ENCODE measurements around the gene APOF. TPM values are rescaled to one million over a fixed set of nuclear protein-coding genes. Genes with fewer than 3 reads are reported as not detected.

Gene APOF
- total RNA-seq, 4 donors from 2014 or later = not detected

GRCh38 chr12:56374726-56375597 is 12.3 kb upstream of the APOF start:
- no peak overlapping the region for H3K27ac ChIP-seq
- H3K36me3 ChIP-seq = no peaks in the 10 kb centered on the region
- H3K27me3 ChIP-seq = no peaks in the 10 kb centered on the region
- H3K4me3 ChIP-seq = no peak overlapping the region
- DNase-seq (ENCODE audit: low spot score in 2 of 2) = no peak
- no peaks in the 10 kb centered on the region for H3K4me1 ChIP-seq
- WGBS = 79% methylated on average over 7 of the region's 7 CpGs
- no peak for TF ChIP-seq POLR2AphosphoS5 (IDR thresholded peaks at IDR 0.05)
- TF ChIP-seq CTCF (IDR thresholded peaks at IDR 0.05) = no peak
- no peak for TF ChIP-seq EP300 (IDR thresholded peaks at IDR 0.05)
- TF ChIP-seq POLR2A (IDR thresholded peaks at IDR 0.05) = no peak
- peaks cover 7% of the 10 kb centered on the region for H3K9me3 ChIP-seq

GRCh38 chr12:56373515-56373914 is 10.9 kb upstream of the APOF start:
- TF ChIP-seq POLR2A (IDR thresholded peaks at IDR 0.05) (no peak), EP300 (IDR thresholded peaks at IDR 0.05) (no peak), POLR2AphosphoS5 (IDR thresholded peaks at IDR 0.05) (no peak), CTCF (IDR thresholded peaks at IDR 0.05) (no peak)
- 90% methylated on average over 1 of the region's 1 CpG for WGBS

GRCh38 chr12:56366948-56367347 is 4.3 kb upstream of the APOF start:
- TF ChIP-seq EP300 (IDR thresholded peaks at IDR 0.05) (no peak), POLR2AphosphoS5 (IDR thresholded peaks at IDR 0.05) (no peak), POLR2A (IDR thresholded peaks at IDR 0.05) (no peak), CTCF (IDR thresholded peaks at IDR 0.05) (no peak)
- Histone ChIP-seq H3K9me3 (no peaks in the 10 kb centered on the region), H3K4me3 (no peak overlapping the region), H3K4me1 (no peaks in the 10 kb centered on the region), H3K36me3 (no peaks in the 10 kb centered on the region), H3K27me3 (peaks cover 2% of the 10 kb centered on the region), H3K27ac (no peak overlapping the region)
- DNase-seq (ENCODE audit: low spot score in 2 of 2) = no peak
- 94% methylated on average over 3 of the region's 3 CpGs for WGBS

More at GRCh38 chr12:56373515-56373914, 10.9 kb upstream of the APOF start:
- no peak overlapping the region for H3K4me3 ChIP-seq
- peaks cover 7% of the 10 kb centered on the region for H3K9me3 ChIP-seq
- no peaks in the 10 kb centered on the region for H3K36me3 ChIP-seq
- H3K27ac ChIP-seq = no peak overlapping the region
- no peaks in the 10 kb centered on the region for H3K4me1 ChIP-seq
- no peak for DNase-seq (ENCODE audit: low spot score in 2 of 2)
- H3K27me3 ChIP-seq = peaks cover 2% of the 10 kb centered on the region

- no peak for DNase-seq (ENCODE audit: low spot score in 2 of 2)
- Histone ChIP-seq H3K4me1 (peaks cover 29% of the 10 kb centered on the region), H3K27me3 (no peaks in the 10 kb centered on the region), H3K4me3 (no peak overlapping the region), H3K9me3 (no peaks in the 10 kb centered on the region), H3K36me3 (peaks cover 2% of the 10 kb centered on the region), H3K27ac (no peak overlapping the region)
- TF ChIP-seq POLR2AphosphoS5 (IDR thresholded peaks at IDR 0.05) (no peak), POLR2A (IDR thresholded peaks at IDR 0.05) (no peak), CTCF (IDR thresholded peaks at IDR 0.05) (no peak), EP300 (IDR thresholded peaks at IDR 0.05) (no peak)
- 80% methylated on average over 3 of the region's 8 CpGs for WGBS
Measured at GRCh38 chr12:56361487-56362129, 1.0 kb downstream of the APOF start.

Measured in suprapubic skin (tissue), 4 donors.